Embryonic facial prominence (tissue), 1 donor: ENCODE measurements around the gene PBXIP1.
"Not testable (repeated sequence)": the region's sequence is repeated elsewhere in the genome, so short reads cannot be mapped to it uniquely, and the experiment has no call there.

ENCODE experiments used
- DNase-seq: peaks from one replicate; pipeline ENCODE4 v3.0.0-alpha.2; 2016; ENCODE audit errors: extremely low spot score

Gene PBXIP1

GRCh38 chr1:154994269-154994587, 38.3 kb upstream of the PBXIP1 start:
- no peak for DNase-seq

GRCh38 chr1:154993572-154994268, 37.8 kb upstream of the PBXIP1 start, which contains the start of gene LENEP:
Gene LENEP, plus strand, starts transcription at chr1:154993586. Its CDS starts 22 bp downstream, at chr1:154993608.
- DNase-seq, result no peak

- DNase-seq, result no peak
Measured at GRCh38 chr1:154992721-154993571, 37.0 kb upstream of the PBXIP1 start.

- DNase-seq, result no peak
Measured at GRCh38 chr1:154990276-154990675, 34.4 kb upstream of the PBXIP1 start.

GRCh38 chr1:154989195-154989860, 33.4 kb upstream of the PBXIP1 start:
- no peak for DNase-seq

- no peak for DNase-seq
Measured at GRCh38 chr1:154988058-154988954, 32.4 kb upstream of the PBXIP1 start.

- DNase-seq, result no peak
Measured at GRCh38 chr1:154987326-154987725, 31.4 kb upstream of the PBXIP1 start.

GRCh38 chr1:154986736-154987135, 30.8 kb upstream of the PBXIP1 start:
- DNase-seq, result not testable (repeated sequence)

GRCh38 chr1:154983776-154984466, 28.0 kb upstream of the PBXIP1 start:
- no peak for DNase-seq

GRCh38 chr1:154982897-154983648, 27.2 kb upstream of the PBXIP1 start, which contains the start of gene FLAD1:
Gene FLAD1, plus strand, starts transcription at chr1:154983344. Its CDS starts 351 bp downstream, at chr1:154983695.
- DNase-seq, result peak; percentile 98

- DNase-seq, result no peak
Measured at GRCh38 chr1:154982341-154982740, 26.4 kb upstream of the PBXIP1 start.

GRCh38 chr1:154978360-154978759, 22.5 kb upstream of the PBXIP1 start:
- no peak for DNase-seq

GRCh38 chr1:154977762-154978161, 21.9 kb upstream of the PBXIP1 start:
- not testable (repeated sequence) for DNase-seq

- DNase-seq, result no peak
Measured at GRCh38 chr1:154975409-154976059, 19.6 kb upstream of the PBXIP1 start.

- peak; percentile 90 for DNase-seq
Measured at GRCh38 chr1:154974808-154975408, 19.0 kb upstream of the PBXIP1 start.

GRCh38 chr1:154974102-154974807, 18.4 kb upstream of the PBXIP1 start, which contains the start of gene CKS1B:
Gene CKS1B, plus strand, starts transcription at chr1:154974681. Its CDS starts 65 bp downstream, at chr1:154974746.
- peak; percentile 100 for DNase-seq

GRCh38 chr1:154973344-154974101, 17.6 kb upstream of the PBXIP1 start:
- peak; percentile 87 for DNase-seq
